GM12873 (cell line): ENCODE results near the gene HSPA4L.

Experiments used
- TF ChIP-seq, protein P1 (sequence below): IDR thresholded peaks from 2 replicates; pipeline ENCODE4 v1.5.1; 2012; ENCODE audit warnings: low read depth, mild to moderate bottlenecking, moderate library complexity, low read length, control low read depth; ENCODE audit not compliant: insufficient read depth; ENCODE audit errors: missing control alignments

The HSPA4L gene

DNA sequence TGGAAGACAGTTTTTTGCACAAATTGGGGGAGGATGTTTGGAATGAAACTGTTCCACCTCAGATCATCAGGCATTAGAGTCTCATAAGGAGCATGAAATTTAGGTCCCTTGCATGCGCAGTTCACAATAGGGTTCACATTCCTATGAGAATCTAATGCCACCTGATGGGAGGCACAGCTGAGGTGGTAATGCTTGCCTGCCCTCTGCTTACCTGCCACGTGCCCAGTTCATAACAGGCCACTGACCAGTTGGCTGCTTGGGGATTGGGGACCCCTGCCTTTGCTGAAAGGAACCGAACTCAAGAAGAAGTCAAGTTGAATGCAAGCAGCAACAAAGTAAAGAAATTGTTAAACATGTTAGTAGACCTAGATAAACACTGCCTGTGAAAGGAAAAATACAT lies 4.6 kb upstream of the HSPA4L start:
- TF ChIP-seq, protein P1, sequence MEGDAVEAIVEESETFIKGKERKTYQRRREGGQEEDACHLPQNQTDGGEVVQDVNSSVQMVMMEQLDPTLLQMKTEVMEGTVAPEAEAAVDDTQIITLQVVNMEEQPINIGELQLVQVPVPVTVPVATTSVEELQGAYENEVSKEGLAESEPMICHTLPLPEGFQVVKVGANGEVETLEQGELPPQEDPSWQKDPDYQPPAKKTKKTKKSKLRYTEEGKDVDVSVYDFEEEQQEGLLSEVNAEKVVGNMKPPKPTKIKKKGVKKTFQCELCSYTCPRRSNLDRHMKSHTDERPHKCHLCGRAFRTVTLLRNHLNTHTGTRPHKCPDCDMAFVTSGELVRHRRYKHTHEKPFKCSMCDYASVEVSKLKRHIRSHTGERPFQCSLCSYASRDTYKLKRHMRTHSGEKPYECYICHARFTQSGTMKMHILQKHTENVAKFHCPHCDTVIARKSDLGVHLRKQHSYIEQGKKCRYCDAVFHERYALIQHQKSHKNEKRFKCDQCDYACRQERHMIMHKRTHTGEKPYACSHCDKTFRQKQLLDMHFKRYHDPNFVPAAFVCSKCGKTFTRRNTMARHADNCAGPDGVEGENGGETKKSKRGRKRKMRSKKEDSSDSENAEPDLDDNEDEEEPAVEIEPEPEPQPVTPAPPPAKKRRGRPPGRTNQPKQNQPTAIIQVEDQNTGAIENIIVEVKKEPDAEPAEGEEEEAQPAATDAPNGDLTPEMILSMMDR: no peak

DNA sequence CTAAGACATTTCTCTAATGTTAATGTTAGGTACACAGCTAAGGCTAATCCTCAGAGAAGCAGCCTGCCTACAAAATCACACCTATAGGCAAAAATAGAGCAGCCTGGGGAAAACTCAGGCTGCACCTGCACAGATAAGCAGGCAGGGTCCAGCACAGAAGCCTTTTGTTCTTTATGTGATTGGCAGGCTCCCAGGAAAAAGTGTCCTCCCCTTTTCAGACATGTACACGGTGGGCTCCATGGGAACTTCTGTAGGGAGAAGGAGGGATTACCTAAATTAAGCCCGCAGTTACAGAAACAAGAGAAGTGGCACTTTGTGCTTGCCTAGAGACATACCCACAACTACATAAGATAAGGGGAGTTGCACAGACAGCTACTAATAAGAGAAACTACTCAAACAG lies 4.0 kb upstream of the HSPA4L start:
- TF ChIP-seq, protein P1: no peak

DNA sequence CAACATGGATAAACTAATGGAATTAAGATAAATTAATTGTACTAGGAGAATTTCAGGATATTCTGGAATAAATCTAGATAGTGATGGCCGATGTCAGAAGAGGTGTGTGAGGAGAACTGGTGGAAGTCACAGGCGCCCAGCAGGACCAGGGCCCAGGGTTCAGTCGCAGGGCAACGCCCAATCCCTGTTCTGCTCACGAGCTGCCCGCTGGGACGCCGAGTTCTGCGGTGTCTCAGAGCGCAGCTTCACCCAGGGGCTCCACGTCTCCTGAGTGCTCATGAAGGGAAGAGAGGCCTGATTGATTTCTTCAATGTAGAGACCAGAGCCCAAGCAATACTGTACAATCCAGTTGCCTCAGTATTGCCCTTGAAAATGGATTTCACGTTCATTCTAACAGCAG lies 1.5 kb upstream of the HSPA4L start:
- TF ChIP-seq, protein P1: no peak

DNA sequence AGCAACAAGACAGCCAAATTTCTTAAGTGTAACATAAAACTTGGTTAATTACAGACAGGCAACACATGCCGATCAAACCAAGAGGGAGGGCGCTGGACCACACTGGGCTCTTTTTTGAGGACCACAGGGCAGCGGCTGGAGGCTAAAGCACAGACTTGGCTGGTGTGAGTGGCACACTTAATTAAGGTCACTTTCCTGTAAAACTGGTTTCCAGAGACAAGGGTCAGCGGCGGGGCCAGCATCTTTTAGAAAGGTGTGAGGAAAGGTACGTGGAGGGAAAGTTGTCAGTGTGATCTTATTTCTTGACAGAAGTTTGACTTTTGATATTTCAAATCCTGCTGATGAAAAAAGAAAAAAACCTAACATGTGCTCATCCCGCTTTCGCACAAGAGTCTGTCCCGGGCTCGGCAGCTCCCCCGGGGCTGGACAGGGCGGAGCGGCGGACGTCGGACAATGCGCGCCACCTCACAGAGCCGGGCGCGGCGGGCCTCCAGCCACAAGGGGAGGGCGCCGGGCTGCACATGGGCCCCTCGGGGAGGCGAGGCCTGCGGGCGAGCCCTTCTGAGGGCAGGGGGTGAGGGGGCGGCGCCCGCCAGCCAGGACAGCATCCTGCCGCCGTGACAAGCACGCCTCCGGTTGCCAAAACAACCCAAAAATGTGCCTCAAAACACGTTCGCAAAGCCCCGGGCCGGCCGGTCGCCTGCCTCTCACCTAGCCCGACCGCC lies 660 bp upstream of the HSPA4L start:
- TF ChIP-seq, protein P1: no peak

DNA sequence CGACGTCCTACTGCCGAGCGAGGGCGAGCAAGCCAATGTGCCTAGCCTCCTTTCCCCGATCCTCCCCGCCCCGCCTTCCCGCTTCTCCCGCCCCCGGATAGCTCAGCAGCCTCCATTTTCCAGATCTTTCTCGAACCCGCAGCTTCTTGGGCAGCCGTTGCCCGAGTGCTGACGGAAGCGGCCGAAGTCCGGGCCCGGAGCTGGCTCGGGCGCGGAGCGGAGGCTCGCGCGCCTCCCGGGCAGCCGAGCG lies 172 bp upstream of the HSPA4L start:
- TF ChIP-seq, protein P1: no peak

DNA sequence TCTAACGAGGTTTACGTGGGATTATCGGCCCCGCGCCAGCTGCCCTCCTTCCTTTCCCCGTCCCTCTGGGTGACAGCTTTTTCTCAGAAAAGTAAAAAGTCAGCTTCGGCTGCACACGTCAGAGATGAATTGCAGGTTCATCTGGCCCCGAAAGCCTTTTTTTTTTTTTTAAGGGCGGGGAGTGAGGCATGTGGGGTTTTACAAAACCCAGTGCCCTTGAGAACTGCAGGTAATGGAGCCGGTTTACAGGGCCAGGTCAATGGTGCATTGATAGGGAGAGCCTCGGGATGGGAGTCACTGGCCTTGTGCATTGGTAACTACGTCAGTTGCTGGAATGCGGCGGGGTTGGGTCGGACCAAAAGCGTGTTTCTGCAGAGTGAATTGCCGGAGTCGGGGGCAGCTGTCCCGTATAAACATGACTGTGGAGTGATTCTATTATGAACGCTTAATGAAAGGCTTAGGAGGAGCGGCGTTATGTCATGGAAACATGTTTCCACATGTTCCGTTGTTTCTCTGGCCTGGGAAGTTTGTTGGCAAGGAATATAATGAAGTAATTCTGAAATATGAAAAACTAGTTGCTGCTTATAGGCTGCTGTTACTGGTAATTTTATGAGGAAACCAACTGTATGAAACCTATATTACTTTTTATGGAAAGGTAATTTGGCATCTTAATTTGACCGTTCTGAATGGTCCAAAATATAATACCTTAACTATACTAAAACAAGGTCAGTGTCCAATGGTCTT lies 1.1 kb downstream of the HSPA4L start:
- TF ChIP-seq, protein P1: no peak

DNA sequence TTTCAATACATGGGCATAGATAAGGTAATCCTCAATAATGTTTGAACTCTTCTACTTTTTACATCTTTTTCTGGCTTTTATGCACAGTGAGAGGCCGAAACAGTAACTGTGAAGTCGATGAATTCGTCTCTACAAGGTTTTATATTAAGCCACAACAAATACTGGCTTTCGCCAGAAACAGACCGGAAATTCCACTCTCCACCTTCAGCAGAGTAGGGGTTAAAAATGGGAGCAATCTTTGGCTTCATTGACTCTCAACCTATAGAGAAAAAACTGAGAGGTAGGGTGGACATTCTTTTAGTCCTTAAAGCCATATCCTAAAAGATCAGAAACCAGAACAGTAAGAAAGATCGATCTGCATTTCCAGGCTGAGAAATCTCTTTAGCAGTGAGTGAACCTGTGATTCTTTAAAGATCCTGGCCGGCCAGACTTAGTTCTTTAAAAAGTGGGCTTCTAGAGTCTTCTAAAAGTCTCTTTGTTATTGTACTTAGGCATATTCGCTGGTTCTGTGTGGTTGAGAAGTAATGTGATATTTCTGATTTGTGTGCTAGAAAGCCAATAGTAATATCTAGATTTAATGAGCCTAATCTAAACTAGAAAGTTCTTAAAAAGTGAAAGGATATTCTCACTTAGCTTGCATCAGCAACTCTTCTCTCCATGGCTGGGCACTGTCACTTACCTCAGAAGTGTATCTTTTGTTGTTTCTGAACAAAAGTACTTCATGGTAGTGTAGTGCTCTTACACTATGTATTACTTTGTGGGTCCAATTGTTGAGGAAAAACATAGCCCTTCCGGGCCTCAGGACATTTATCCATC lies 2.0 kb downstream of the HSPA4L start:
- TF ChIP-seq, protein P1: no peak
